Epithelial cell of proximal tubule (primary cell): ENCODE data around the gene CD44. TPM values are rescaled to one million over a fixed set of nuclear protein-coding genes. Genes with fewer than 3 reads are reported as not detected.

Experiments
- DNase-seq: peaks from one replicate; pipeline ENCODE4 v3.0.0-alpha.2; 2011; ENCODE audit warnings: low read depth
- H3K4me3 ChIP-seq: 2 replicates; pipeline ENCODE4 v1.5.1; 2011; ENCODE audit warnings: low read depth, mild to moderate bottlenecking, low read length
- total RNA-seq: library from RNA; depleted of rRNA; stranded (reverse); fragments of >200 nt; gene quantifications from 2 replicates; pipeline ENCODE4 v1.2.3, GENCODE V29; 2015
- TF ChIP-seq, protein P1 (sequence below): conservative IDR thresholded peaks from 2 replicates; pipeline ENCODE4 v1.5.1; 2012; ENCODE audit warnings: low read depth, mild to moderate bottlenecking, low read length

CD44 gene
- total RNA-seq, 1 donor from 2014 or later, result 296 TPM

GRCh38 chr11:35235498-35235897 lies 96.5 kb downstream of the CD44 start:
- H3K4me3 ChIP-seq, result no peak overlapping the region
- no peak for DNase-seq

GRCh38 chr11:35235936-35236666 lies 97.1 kb downstream of the CD44 start:
- peak; percentile 68 for DNase-seq
- H3K4me3 ChIP-seq, result no peak overlapping the region
- TF ChIP-seq, protein P1, sequence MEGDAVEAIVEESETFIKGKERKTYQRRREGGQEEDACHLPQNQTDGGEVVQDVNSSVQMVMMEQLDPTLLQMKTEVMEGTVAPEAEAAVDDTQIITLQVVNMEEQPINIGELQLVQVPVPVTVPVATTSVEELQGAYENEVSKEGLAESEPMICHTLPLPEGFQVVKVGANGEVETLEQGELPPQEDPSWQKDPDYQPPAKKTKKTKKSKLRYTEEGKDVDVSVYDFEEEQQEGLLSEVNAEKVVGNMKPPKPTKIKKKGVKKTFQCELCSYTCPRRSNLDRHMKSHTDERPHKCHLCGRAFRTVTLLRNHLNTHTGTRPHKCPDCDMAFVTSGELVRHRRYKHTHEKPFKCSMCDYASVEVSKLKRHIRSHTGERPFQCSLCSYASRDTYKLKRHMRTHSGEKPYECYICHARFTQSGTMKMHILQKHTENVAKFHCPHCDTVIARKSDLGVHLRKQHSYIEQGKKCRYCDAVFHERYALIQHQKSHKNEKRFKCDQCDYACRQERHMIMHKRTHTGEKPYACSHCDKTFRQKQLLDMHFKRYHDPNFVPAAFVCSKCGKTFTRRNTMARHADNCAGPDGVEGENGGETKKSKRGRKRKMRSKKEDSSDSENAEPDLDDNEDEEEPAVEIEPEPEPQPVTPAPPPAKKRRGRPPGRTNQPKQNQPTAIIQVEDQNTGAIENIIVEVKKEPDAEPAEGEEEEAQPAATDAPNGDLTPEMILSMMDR, result no peak

More at GRCh38 chr11:35235498-35235897, 96.5 kb downstream of the CD44 start:
- TF ChIP-seq, protein P1, result no peak

- H3K4me3 ChIP-seq, result no peak overlapping the region
- DNase-seq, result no peak
- TF ChIP-seq, protein P1, result no peak
Measured at GRCh38 chr11:35236667-35237003, 97.7 kb downstream of the CD44 start.

GRCh38 chr11:35237351-35237750 lies 98.4 kb downstream of the CD44 start:
- TF ChIP-seq, protein P1, result no peak
- no peak overlapping the region for H3K4me3 ChIP-seq
- DNase-seq, result no peak

GRCh38 chr11:35237860-35238715 lies 99.1 kb downstream of the CD44 start:
- TF ChIP-seq, protein P1, result peak; percentile 75
- H3K4me3 ChIP-seq, result no peak overlapping the region
- DNase-seq, result no peak

GRCh38 chr11:35238882-35239281 lies 99.9 kb downstream of the CD44 start:
- TF ChIP-seq, protein P1, result no peak
- no peak overlapping the region for H3K4me3 ChIP-seq
- DNase-seq, result no peak
